GM19438 (cell line): ENCODE measurements around the gene TEKT4.
"Not testable (repeated sequence)": the region's sequence is repeated elsewhere in the genome, so short reads cannot be mapped to it uniquely, and the experiment has no call there.

ENCODE experiments used
- ATAC-seq: cut with Tn5 transposase; IDR thresholded peaks from one replicate; pipeline ENCODE4 v1.9.1; 2021; ENCODE audit warnings: low read depth; ENCODE audit not compliant: unreplicated experiment

Gene TEKT4, protein sequence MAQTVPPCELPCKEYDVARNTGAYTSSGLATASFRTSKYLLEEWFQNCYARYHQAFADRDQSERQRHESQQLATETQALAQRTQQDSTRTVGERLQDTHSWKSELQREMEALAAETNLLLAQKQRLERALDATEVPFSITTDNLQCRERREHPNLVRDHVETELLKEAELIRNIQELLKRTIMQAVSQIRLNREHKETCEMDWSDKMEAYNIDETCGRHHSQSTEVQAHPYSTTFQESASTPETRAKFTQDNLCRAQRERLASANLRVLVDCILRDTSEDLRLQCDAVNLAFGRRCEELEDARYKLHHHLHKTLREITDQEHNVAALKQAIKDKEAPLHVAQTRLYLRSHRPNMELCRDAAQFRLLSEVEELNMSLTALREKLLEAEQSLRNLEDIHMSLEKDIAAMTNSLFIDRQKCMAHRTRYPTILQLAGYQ

GRCh38 chr2:94871226-94872087 lies at the start of gene TEKT4:
Gene TEKT4 (plus strand): TSS chr2:94871430. CDS start chr2:94871580, 150 bp downstream.
- no peak for ATAC-seq

DNA sequence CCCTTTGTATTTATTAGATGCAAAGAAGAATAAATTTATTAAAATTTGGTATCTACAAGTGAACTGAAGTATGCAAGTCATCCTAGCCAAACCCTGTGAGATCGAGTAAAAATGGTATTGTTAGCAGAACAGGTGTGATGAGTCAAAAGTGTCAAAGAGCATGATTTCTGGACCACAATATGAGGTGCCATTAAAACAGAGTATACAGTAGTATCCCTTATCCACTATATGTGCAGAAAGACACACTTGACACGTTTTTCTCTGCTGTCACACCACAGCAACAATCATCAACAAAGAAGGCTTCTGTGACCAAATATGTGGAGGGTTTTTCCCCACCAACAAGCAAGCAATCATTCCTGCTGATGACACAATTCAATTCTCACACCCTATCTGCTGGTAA lies 32.0 kb upstream of the TEKT4 start:
- ATAC-seq = not testable (repeated sequence)

- not testable (repeated sequence) for ATAC-seq
Observed at GRCh38 chr2:94856856-94857255, 14.4 kb upstream of the TEKT4 start.

- ATAC-seq = not testable (repeated sequence)
Observed at GRCh38 chr2:94857367-94858162, 13.7 kb upstream of the TEKT4 start.

- ATAC-seq = not testable (repeated sequence)
Observed at GRCh38 chr2:94858163-94858888, 12.9 kb upstream of the TEKT4 start.

- ATAC-seq = no peak
Observed at GRCh38 chr2:94861308-94862152, 9.7 kb upstream of the TEKT4 start.

GRCh38 chr2:94862903-94863302 lies 8.3 kb upstream of the TEKT4 start:
- not testable (repeated sequence) for ATAC-seq

DNA sequence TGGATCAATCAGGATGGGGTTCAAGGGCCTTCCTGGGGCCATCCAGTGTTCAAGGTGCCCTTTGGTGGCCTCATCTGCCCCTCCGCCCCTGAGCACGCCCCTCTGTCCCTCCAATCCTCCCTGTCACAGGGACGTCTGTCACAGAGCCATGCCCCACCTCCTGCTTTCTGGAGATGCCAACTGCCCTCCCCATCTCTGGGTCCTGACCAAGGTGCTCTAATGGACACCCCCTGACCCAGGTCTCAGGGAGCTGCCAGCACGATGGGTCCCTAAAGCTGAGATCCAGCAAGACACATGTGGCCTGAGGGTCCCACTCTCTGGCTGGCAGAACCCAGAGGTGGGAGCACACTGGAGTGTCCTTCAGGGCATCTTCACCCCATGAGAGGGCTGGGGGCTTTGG lies 2.1 kb upstream of the TEKT4 start:
- ATAC-seq = no peak

DNA sequence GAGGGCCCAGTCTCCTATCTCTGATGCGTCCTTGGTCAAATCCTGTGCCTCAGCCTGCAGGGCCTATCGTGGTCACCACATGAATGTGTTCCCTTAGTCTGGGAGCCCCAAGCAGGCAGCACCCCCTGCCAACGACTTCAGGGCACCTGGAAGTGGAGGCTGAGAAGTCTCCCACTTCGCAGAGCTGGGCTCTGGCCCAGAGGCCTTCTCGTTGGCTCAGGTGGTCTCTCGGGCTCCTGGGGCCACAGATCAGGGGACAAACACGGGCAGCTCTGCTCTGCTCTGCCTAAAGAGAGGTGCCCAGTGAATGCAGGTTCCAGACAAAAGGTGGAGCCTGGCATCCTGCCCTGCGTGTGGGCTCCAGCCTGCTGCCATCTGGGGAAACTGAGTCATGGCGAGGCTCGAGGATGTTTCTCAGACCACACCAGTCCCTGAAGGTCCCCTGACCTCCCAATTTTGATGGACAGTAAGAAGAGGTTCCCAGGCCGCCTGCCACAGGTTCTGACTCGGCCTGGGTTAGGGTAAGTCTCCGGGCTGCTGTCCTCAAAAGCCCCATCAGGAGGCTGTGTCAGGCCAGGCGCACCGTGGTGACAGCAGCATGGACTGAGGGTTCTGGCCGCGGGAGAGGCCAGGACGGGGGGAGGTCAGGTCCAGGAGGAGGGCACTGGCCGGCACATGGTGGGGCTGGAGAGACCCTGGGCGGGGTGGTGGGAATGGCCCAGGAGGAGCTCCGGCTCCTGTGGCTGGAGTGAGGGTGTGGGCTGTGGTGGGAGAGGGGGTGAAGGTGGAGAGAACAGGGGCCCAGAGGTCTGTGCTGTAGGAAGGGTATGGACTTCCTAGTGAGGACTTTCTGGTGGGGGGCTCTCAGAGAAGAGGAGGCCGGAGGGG lies 1.4 kb upstream of the TEKT4 start:
- no peak for ATAC-seq

GRCh38 chr2:94870440-94871225 lies 597 bp upstream of the TEKT4 start:
- no peak for ATAC-seq

DNA sequence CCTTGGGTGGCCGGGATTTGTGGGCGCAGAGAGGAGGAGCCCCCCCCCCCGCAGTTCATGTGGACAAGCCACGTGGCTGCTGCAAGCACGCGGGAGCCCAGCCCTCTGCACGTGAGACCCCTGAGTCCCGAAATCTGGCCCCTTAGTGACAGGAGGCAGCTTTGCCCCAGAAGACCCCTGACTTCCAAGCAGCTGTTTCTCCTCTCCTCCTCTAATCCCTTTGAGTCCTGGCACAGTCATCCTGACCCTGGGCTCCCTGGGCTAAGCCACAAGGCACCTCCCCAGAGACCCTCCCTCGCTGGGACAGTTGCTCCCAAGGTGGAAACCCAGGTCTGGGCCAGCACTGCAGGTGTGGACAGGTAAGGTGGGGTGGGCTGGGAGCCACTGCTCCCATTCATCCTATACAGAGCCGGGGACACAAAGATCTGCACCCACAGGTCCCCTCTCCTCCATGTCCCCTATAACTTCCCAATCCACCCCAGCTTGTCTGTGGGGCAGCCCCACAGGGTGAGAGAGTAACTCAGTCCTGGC lies 923 bp downstream of the TEKT4 start:
- no peak for ATAC-seq

- no peak for ATAC-seq
Observed at GRCh38 chr2:94872676-94873361, 1.6 kb downstream of the TEKT4 start.

- ATAC-seq = no peak
Observed at GRCh38 chr2:94873362-94874276, 2.4 kb downstream of the TEKT4 start.

- ATAC-seq = peak; percentile 96
Observed at GRCh38 chr2:94874277-94874997, 3.2 kb downstream of the TEKT4 start.
